KMS-11 (cell line): ENCODE measurements around the gene BYSL.

Experiments used
- H2AFZ ChIP-seq: fragments of 200-600 bp; sonication (generic); 2 replicates; pipeline ENCODE4 v1.6.1; 2016; ENCODE audit warnings: antibody characterized with exemption, mixed run types, low read depth
- H3K27ac ChIP-seq: fragments of 200-600 bp; sonication (generic); 2 replicates; pipeline ENCODE4 v1.6.1; 2016; ENCODE audit warnings: mild to moderate bottlenecking, mixed run types
- H3K27me3 ChIP-seq: fragments of 200-600 bp; sonication (generic); 2 replicates; pipeline ENCODE4 v1.6.1; 2017; ENCODE audit warnings: mild to moderate bottlenecking, low read depth, mixed run types, moderate library complexity; ENCODE audit not compliant: insufficient read depth
- H3K36me3 ChIP-seq: fragments of 200-600 bp; sonication (generic); 2 replicates; pipeline ENCODE4 v1.6.1; 2017; ENCODE audit warnings: mild to moderate bottlenecking, mixed run types; ENCODE audit not compliant: insufficient read depth
- H3K4me1 ChIP-seq: fragments of 200-600 bp; sonication (generic); 2 replicates; pipeline ENCODE4 v1.6.1; 2016; ENCODE audit warnings: mild to moderate bottlenecking, low read depth, mixed run types; ENCODE audit not compliant: poor library complexity, severe bottlenecking
- H3K4me2 ChIP-seq: fragments of 200-600 bp; sonication (generic); 2 replicates; pipeline ENCODE4 v1.7.0; 2016; ENCODE audit warnings: mild to moderate bottlenecking, mixed run types
- H3K4me3 ChIP-seq: fragments of 200-600 bp; sonication (generic); IDR thresholded peaks from 2 replicates; pipeline ENCODE4 v1.6.1; 2017; ENCODE audit warnings: low read depth, low read length, mixed read lengths; ENCODE audit not compliant: insufficient read depth
- H3K79me2 ChIP-seq: fragments of 200-600 bp; sonication (generic); 2 replicates; pipeline ENCODE4 v1.6.1; 2016; ENCODE audit warnings: low read depth, mixed run types; ENCODE audit not compliant: insufficient read depth
- H3K9ac ChIP-seq: fragments of 200-600 bp; sonication (generic); 2 replicates; pipeline ENCODE4 v1.6.1; 2016; ENCODE audit warnings: mild to moderate bottlenecking, mixed run types
- H4K20me1 ChIP-seq: fragments of 200-600 bp; sonication (generic); 2 replicates; pipeline ENCODE4 v1.6.1; 2016; ENCODE audit warnings: mild to moderate bottlenecking, mixed run types; ENCODE audit not compliant: insufficient read depth
- CTCF ChIP-seq: fragments of 200-600 bp; sonication (generic); conservative IDR thresholded peaks from 2 replicates; pipeline ENCODE4 v1.6.1; 2017; ENCODE audit warnings: low read depth, mild to moderate bottlenecking, antibody characterized with exemption, low read length, moderate library complexity, mixed read lengths

The BYSL gene

DNA sequence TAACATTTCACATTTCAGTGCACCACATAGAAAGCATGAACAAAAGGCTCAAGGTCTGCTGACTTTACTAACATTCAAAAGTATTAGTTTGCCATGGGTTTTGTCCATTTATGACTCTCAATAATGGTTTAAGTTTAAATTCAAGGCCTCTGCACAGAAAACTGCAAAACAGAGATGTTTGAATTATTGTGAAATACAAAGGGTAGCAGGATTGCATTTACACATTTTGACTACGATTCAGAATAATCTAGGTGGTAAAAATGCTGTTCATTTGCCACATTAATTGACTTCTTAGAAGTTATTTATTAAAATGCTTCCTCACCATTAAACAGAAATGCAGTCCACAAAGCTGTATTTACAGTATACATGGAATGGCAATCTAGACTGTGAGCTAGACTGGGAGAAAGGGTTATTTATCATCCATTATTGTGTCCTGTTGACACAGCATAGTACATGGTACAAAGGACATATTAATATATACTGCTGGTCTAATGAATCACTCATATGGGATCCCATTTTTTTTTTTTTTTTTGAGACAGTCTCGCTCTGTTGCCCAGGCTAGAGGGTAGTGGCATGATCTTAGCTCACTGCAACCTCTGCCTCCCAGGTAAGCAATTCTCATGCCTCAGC, 44.1 kb upstream of the BYSL start:
- H3K79me2 ChIP-seq = no peaks in the 10 kb centered on the region
- H3K27me3 ChIP-seq = no peaks in the 10 kb centered on the region
- no peak overlapping the region for H2AFZ ChIP-seq
- no peak overlapping the region for H3K4me3 ChIP-seq
- no peak overlapping the region for H3K9ac ChIP-seq
- H3K4me1 ChIP-seq = no peaks in the 10 kb centered on the region
- H3K36me3 ChIP-seq = no peaks in the 10 kb centered on the region; the same call in 1 of the 2 replicates
- H4K20me1 ChIP-seq = no peaks in the 10 kb centered on the region
- no peak for TF ChIP-seq CTCF
- no peak overlapping the region for H3K4me2 ChIP-seq
- H3K27ac ChIP-seq = no peak overlapping the region

DNA sequence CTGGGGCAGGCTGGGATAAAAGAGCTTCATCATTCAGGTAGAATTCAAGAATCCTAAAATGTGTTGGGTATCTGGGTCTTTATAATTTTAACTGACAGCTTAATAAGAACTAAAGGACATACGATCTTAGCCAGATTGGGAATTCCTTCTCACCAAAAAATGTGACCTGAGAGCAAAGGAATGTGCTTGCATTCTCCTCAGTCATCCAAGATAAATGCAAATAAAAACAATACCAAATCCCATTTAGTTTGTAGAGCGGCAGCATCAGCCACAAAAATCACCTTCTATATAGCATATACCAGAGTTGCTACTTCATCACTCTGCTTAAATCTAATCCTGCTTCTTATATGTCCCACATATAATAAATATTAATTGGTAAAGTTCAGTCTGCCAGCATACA, 43.1 kb upstream of the BYSL start:
- no peak for TF ChIP-seq CTCF
- H2AFZ ChIP-seq = no peak overlapping the region
- no peaks in the 10 kb centered on the region for H3K79me2 ChIP-seq
- no peak overlapping the region for H3K9ac ChIP-seq
- no peaks in the 10 kb centered on the region; the same call in 1 of the 2 replicates for H3K36me3 ChIP-seq
- H3K4me2 ChIP-seq = no peak overlapping the region
- H3K4me3 ChIP-seq = no peak overlapping the region
- H3K4me1 ChIP-seq = no peaks in the 10 kb centered on the region
- H3K27ac ChIP-seq = no peak overlapping the region
- no peaks in the 10 kb centered on the region for H3K27me3 ChIP-seq
- H4K20me1 ChIP-seq = no peaks in the 10 kb centered on the region

- Histone ChIP-seq H3K36me3 (no peaks in the 10 kb centered on the region; the same call in 1 of the 2 replicates), H3K4me3 (no peak overlapping the region), H3K79me2 (no peaks in the 10 kb centered on the region), H3K27ac (no peak overlapping the region), H3K27me3 (no peaks in the 10 kb centered on the region), H3K4me1 (no peaks in the 10 kb centered on the region), H2AFZ (no peak overlapping the region), H3K4me2 (no peak overlapping the region), H3K9ac (no peak overlapping the region), H4K20me1 (no peaks in the 10 kb centered on the region)
- TF ChIP-seq CTCF = no peak
Measured at GRCh38 chr6:41878961-41879405, 42.3 kb upstream of the BYSL start.

DNA sequence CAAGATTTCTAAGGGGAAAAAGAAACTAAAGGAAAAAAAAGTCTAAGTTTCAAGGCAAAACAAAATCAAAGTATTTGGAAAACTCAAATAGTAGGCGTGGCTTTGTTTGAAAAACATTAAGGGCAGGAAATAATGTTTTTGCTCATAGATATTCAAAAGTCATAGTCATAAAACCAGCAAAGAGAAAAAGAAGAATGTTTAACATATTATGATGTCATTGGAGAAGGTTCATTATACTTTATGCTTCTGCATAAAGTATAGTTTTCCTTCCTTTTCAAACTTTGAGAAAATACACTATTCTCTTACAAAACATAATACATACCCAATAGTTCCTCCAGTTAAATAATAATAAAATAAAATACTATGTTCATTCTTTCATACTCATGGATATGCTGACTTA, 39.8 kb upstream of the BYSL start:
- H3K79me2 ChIP-seq = no peaks in the 10 kb centered on the region
- H3K4me2 ChIP-seq = no peak overlapping the region
- H3K9ac ChIP-seq = no peak overlapping the region
- H3K27ac ChIP-seq = no peak overlapping the region
- H3K36me3 ChIP-seq = no peaks in the 10 kb centered on the region
- no peak for TF ChIP-seq CTCF
- H3K4me3 ChIP-seq = no peak overlapping the region
- no peaks in the 10 kb centered on the region for H4K20me1 ChIP-seq
- no peak overlapping the region for H2AFZ ChIP-seq
- H3K27me3 ChIP-seq = no peaks in the 10 kb centered on the region
- H3K4me1 ChIP-seq = no peaks in the 10 kb centered on the region
